Neural progenitor cell (in vitro differentiated cells): Measurements from ENCODE around the gene CREB5.

Experiments
- CTCF ChIP-seq: fragments of 200-600 bp; sonication (generic); IDR thresholded peaks from 2 replicates; pipeline ENCODE4 v1.5.1; 2017; ENCODE audit warnings: antibody characterized with exemption, mild to moderate bottlenecking
- EZH2 ChIP-seq: fragments of 200-600 bp; sonication (generic); IDR thresholded peaks from 2 replicates; pipeline ENCODE4 v1.6.1; 2017; ENCODE audit warnings: antibody characterized with exemption, mild to moderate bottlenecking, moderate library complexity

- TF ChIP-seq CTCF (no peak), EZH2 (no peak)
These were observed 13.2 kb downstream of the CREB5 start for GRCh38 chr7:28425496-28425895.
